H1 (cell line): Measurements from ENCODE around the gene MSTN. TPM values are rescaled to one million over a fixed set of nuclear protein-coding genes. Genes with fewer than 3 reads are reported as not detected.

Experiments used
- CTCF ChIA-PET: fragments of 300-600 bp; sonication (Branson Sonifier 250); formaldehyde crosslinking; loops from one replicate; lab custom pipeline; 2021; ENCODE audit not compliant: partially characterized antibody; lab: Charles Lee
- POLR2A ChIA-PET: fragments of 300-600 bp; sonication (Branson Sonifier 250); formaldehyde crosslinking; loops from one replicate; lab custom pipeline; 2021; ENCODE audit warnings: inconsistent platforms; ENCODE audit not compliant: partially characterized antibody; lab: Charles Lee
- DNase-seq, 2 experiments: peaks; one replicate each; pipeline versions ENCODE4 v3.0.0 to v3.0.0-alpha.2; 2010 to 2022; ENCODE audit warnings: low spot score in 2 of 2, low read depth in 1 of 2, mixed read lengths in 1 of 2
- FAIRE-seq: peaks from 2 replicates; lab custom pipeline; 2011; peaks lifted over from hg19 to GRCh38; lab: Jason Lieb, UNC
- H2AFZ ChIP-seq: 2 replicates; pipeline ENCODE4 v1.8.1; 2012; ENCODE audit warnings: low read length, inconsistent platforms
- H2AK5ac ChIP-seq: 2 replicates; pipeline ENCODE4 v1.6.1; 2013; ENCODE audit warnings: low read depth, low read length
- H2BK120ac ChIP-seq: replicated peaks from 2 replicates; pipeline ENCODE3; 2013; ENCODE audit warnings: low read depth, low read length, inconsistent platforms
- H2BK12ac ChIP-seq: 2 replicates; pipeline ENCODE4 v1.6.1; 2013; ENCODE audit warnings: low read depth, low read length
- H2BK15ac ChIP-seq: 2 replicates; pipeline ENCODE4 v1.6.1; 2013; ENCODE audit warnings: low read length
- H2BK20ac ChIP-seq: 2 replicates; pipeline ENCODE4 v1.6.1; 2013; ENCODE audit warnings: low read length
- H2BK5ac ChIP-seq: 2 replicates; pipeline ENCODE4 v1.6.1; 2013; ENCODE audit warnings: low read depth, low read length
- H3K14ac ChIP-seq: 2 replicates; pipeline ENCODE4 v1.6.1; 2013; ENCODE audit warnings: inconsistent platforms; ENCODE audit not compliant: insufficient read length
- H3K18ac ChIP-seq: 2 replicates; pipeline ENCODE4 v1.6.1; 2013; ENCODE audit warnings: low read length; ENCODE audit errors: extremely low read depth
- H3K23ac ChIP-seq: 2 replicates; pipeline ENCODE4 v1.6.1; 2013; ENCODE audit warnings: inconsistent platforms; ENCODE audit not compliant: insufficient read length
- H3K23me2 ChIP-seq: 2 replicates; pipeline ENCODE4 v1.6.1; 2013; ENCODE audit warnings: low read depth, low read length
- H3K27ac ChIP-seq: 2 replicates; pipeline ENCODE4 v1.6.1; 2011; ENCODE audit warnings: low read depth, low read length, inconsistent platforms
- H3K27me3 ChIP-seq, 4 experiments: replicated peaks in 1 of 4; 1 replicate in 1 of 4; 2 replicates in 3 of 4; pipeline versions ENCODE4 v1.6.1 to v1.8.1; 2011 to 2013; ENCODE audit warnings: low read length in 3 of 4, mild to moderate bottlenecking in 3 of 4, inconsistent platforms in 2 of 4, mixed read lengths in 2 of 4, moderate library complexity in 1 of 4; ENCODE audit not compliant: control insufficient read depth in 3 of 4, insufficient read depth in 3 of 4; ENCODE audit errors: extremely low read depth in 1 of 4
- H3K36me3 ChIP-seq, 4 experiments: 2 replicates each; pipeline versions ENCODE4 v1.6.1 to v1.8.1; 2011 to 2013; ENCODE audit warnings: mild to moderate bottlenecking in 4 of 4, low read length in 3 of 4, moderate library complexity in 2 of 4, control low read depth in 1 of 4, inconsistent platforms in 1 of 4; ENCODE audit not compliant: insufficient read depth in 4 of 4, control insufficient read depth in 2 of 4
- H3K4ac ChIP-seq: replicated peaks from 2 replicates; pipeline ENCODE3; 2013; ENCODE audit warnings: low read length, low read depth, mixed read lengths, inconsistent platforms; ENCODE audit not compliant: insufficient read length
- H3K4me1 ChIP-seq, 4 experiments: replicated peaks in 1 of 4; 1 replicate in 1 of 4; 2 replicates in 3 of 4; pipeline versions ENCODE4 v1.6.1 to v1.8.1; 2011 to 2013; ENCODE audit warnings: low read length in 3 of 4, inconsistent platforms in 2 of 4, mixed read lengths in 1 of 4; ENCODE audit not compliant: insufficient read depth in 4 of 4, control insufficient read depth in 3 of 4
- H3K4me2 ChIP-seq, 2 experiments: 2 replicates each; pipeline versions ENCODE4 v1.6.1 to v1.8.1; 2011 to 2013; ENCODE audit warnings: low read depth in 2 of 2, low read length in 2 of 2, control low read depth in 1 of 2, inconsistent platforms in 1 of 2, mild to moderate bottlenecking in 1 of 2; ENCODE audit not compliant: insufficient read depth in 1 of 2
- H3K4me3 ChIP-seq, 4 experiments: fragments of 200-600, 300-600 bp in 1 of 4; sonication (generic), shearing (Covaris generic), sonication (Bioruptor Twin) in 1 of 4; 2 replicates each; pipeline versions ENCODE4 v1.5.1 to v1.8.1; 2011 to 2016; ENCODE audit warnings: low read length in 4 of 4, low read depth in 3 of 4, control low read depth in 2 of 4, inconsistent platforms in 2 of 4, mild to moderate bottlenecking in 2 of 4, mixed read lengths in 1 of 4, moderate library complexity in 1 of 4; ENCODE audit not compliant: insufficient read depth in 2 of 4; ENCODE audit errors: extremely low read depth in 1 of 4
- H3K56ac ChIP-seq: replicated peaks from 2 replicates; pipeline ENCODE3; 2013; ENCODE audit warnings: low read depth, mild to moderate bottlenecking, mixed read lengths, low read length, inconsistent platforms; ENCODE audit not compliant: insufficient read length
- H3K79me1 ChIP-seq: 2 replicates; pipeline ENCODE4 v1.6.1; 2013; ENCODE audit warnings: low read depth, low read length, control low read depth
- H3K79me2 ChIP-seq, 2 experiments: 2 replicates each; pipeline versions ENCODE4 v1.6.1 to v1.8.1; 2012 to 2013; ENCODE audit warnings: low read length in 2 of 2, mild to moderate bottlenecking in 2 of 2, inconsistent platforms in 1 of 2; ENCODE audit not compliant: insufficient read depth in 2 of 2, control insufficient read depth in 1 of 2
- H3K9ac ChIP-seq, 4 experiments: replicated peaks in 1 of 4; 1 replicate in 1 of 4; 2 replicates in 3 of 4; pipeline versions ENCODE4 v1.6.1 to v1.8.1; 2011 to 2013; ENCODE audit warnings: low read depth in 3 of 4, low read length in 3 of 4, control low read depth in 2 of 4, mild to moderate bottlenecking in 2 of 4, moderate library complexity in 2 of 4, inconsistent platforms in 1 of 4; ENCODE audit errors: extremely low read depth in 1 of 4
- H3K9me3 ChIP-seq, 2 experiments: 2 replicates each; pipeline versions ENCODE4 v1.6.1 to v1.8.1; 2012 to 2013; ENCODE audit warnings: mild to moderate bottlenecking in 2 of 2, moderate library complexity in 2 of 2, control low read depth in 1 of 2, inconsistent platforms in 1 of 2, low read depth in 1 of 2, low read length in 1 of 2, mixed read lengths in 1 of 2; ENCODE audit not compliant: insufficient read depth in 2 of 2
- H4K20me1 ChIP-seq, 2 experiments: replicated peaks in 1 of 2; 2 replicates each; pipeline versions ENCODE3 to v1.8.1; 2011 to 2013; ENCODE audit warnings: inconsistent platforms in 2 of 2, low read length in 2 of 2, mild to moderate bottlenecking in 1 of 2; ENCODE audit not compliant: insufficient read depth in 2 of 2, control insufficient read depth in 1 of 2
- H4K5ac ChIP-seq: 2 replicates; pipeline ENCODE4 v1.6.1; 2013; ENCODE audit warnings: low read length, low read depth, mixed read lengths, inconsistent platforms; ENCODE audit not compliant: insufficient read length
- H4K8ac ChIP-seq: 2 replicates; pipeline ENCODE4 v1.8.0; 2013; ENCODE audit warnings: mild to moderate bottlenecking, moderate library complexity, low read length, inconsistent platforms; ENCODE audit not compliant: insufficient read depth; ENCODE audit errors: extremely low read depth
- H4K91ac ChIP-seq: replicated peaks from 2 replicates; pipeline ENCODE3; 2013; ENCODE audit warnings: low read length, mixed read lengths, inconsistent platforms; ENCODE audit not compliant: insufficient read length
- RAD21 ChIP-seq, 2 experiments: IDR thresholded peaks in 1 of 2; conservative IDR thresholded peaks in 1 of 2; 2 replicates each; pipeline ENCODE4 v1.6.1; 2011; ENCODE audit warnings: low read depth in 2 of 2, low read length in 2 of 2, improper control_type of control experiment in 1 of 2, inconsistent platforms in 1 of 2, mild to moderate bottlenecking in 1 of 2, moderate library complexity in 1 of 2
- WGBS, 2 experiments: shearing (Covaris generic) in 1 of 2; methylation state at CpG; one replicate each; pipeline versions ENCODE4 v1.1.6 to v1.1.7; 2013 to 2015; ENCODE audit warnings: low lambda C conversion rate in 2 of 2, mixed read lengths in 2 of 2, inconsistent platforms in 1 of 2, low coverage in 1 of 2, missing lambda C conversion rate in 1 of 2; ENCODE audit not compliant: insufficient replicate concordance in 2 of 2, insufficient coverage in 1 of 2, insufficient read length in 1 of 2; ENCODE audit errors: extremely low coverage in 1 of 2, missing lambda C conversion rate in 1 of 2; 5-methylcytosine and 5-hydroxymethylcytosine counted together
- polyA plus RNA-seq, 7 experiments: library from polyadenylated mRNA; depleted of rRNA in 3 of 7; stranded (reverse) in 5 of 7; unstranded in 2 of 7; fragments of >200 nt in 5 of 7; fragments of 200-250 nt in 2 of 7; gene quantifications; 1 replicate in 5 of 7; 2 replicates in 1 of 7; 4 replicates in 1 of 7; pipeline versions ENCODE4 v1.2.1 to v1.2.3, GENCODE V29; 2011 to 2013; ENCODE audit warnings: missing spikeins in 2 of 7, mixed read lengths in 2 of 7
- total RNA-seq: library from RNA; stranded (reverse); fragmentation: NEBNext Ultra II Directional; extraction: Animal tissue kit (Norgen Biotek cat#: 25700); gene quantifications from 2 replicates; pipeline ENCODE4 v1.2.1, GENCODE V29; 2021

The MSTN gene
- total and polyA plus RNA-seq, 2 of the 8 experiments (the other 6 are each of a cell fraction or from before 2014, with no cell fraction given) = not detected

- no peak overlapping the region for H3K4me3 ChIP-seq
- FAIRE-seq (no peak), DNase-seq (no peak)
- H4K5ac ChIP-seq = no peak overlapping the region
- no peaks in the 10 kb centered on the region for H4K20me1 ChIP-seq
- no peak overlapping the region for H2BK120ac ChIP-seq
- ChIA-PET CTCF (interaction anchor here (1.2 kb wide), 1 partner anchor 112 kb away, joined by 3 read pairs; no protein-coding TSS in a partner anchor), POLR2A (interaction anchor here (0.6 kb wide), 1 partner anchor 334 kb away, joined by 3 read pairs; no protein-coding TSS in a partner anchor)
- no peak overlapping the region for H3K4me2 ChIP-seq
- WGBS, 2 experiments = 94% methylated on average over 1 of the region's 1 CpG; no CpG with 5 or more reads in 1 of the 2 experiments
- no peaks in the 10 kb centered on the region for H3K23me2 ChIP-seq
- H3K9me3 ChIP-seq = no peaks in the 10 kb centered on the region
- no peak overlapping the region for H4K91ac ChIP-seq
- H3K4ac ChIP-seq = no peak overlapping the region
- H3K4me1 ChIP-seq = no peaks in the 10 kb centered on the region
- no peaks in the 10 kb centered on the region for H3K79me2 ChIP-seq
- no peak overlapping the region for H2BK20ac ChIP-seq
- H2BK12ac ChIP-seq = no peak overlapping the region
- H2BK5ac ChIP-seq = no peak overlapping the region
- no peak overlapping the region for H3K23ac ChIP-seq
- no peaks in the 10 kb centered on the region for H3K36me3 ChIP-seq
- no peak overlapping the region for H3K9ac ChIP-seq
- H3K27ac ChIP-seq = no peak overlapping the region
- H3K79me1 ChIP-seq = no peaks in the 10 kb centered on the region
- no peak overlapping the region for H4K8ac ChIP-seq
- no peak overlapping the region for H2AFZ ChIP-seq
- H2BK15ac ChIP-seq = no peak overlapping the region
- no peaks in the 10 kb centered on the region for H3K27me3 ChIP-seq
- no peak for TF ChIP-seq RAD21 (IDR thresholded peaks at IDR 0.05 in 1 of 2, conservative IDR thresholded peaks at IDR 0.05 in 1 of 2; ENCODE audit: low read depth in 2 of 2, low read length in 2 of 2)
- no peak overlapping the region for H3K18ac ChIP-seq
- no peak overlapping the region for H3K56ac ChIP-seq
- no peak overlapping the region for H3K14ac ChIP-seq
- no peak overlapping the region for H2AK5ac ChIP-seq
Measured at GRCh38 chr2:190097115-190097514, 34.6 kb upstream of the MSTN start.
